ENCODE measurements around the gene GPATCH4. TPM values are rescaled to one million over a fixed set of nuclear protein-coding genes. Genes with fewer than 3 reads are reported as not detected.
"Not testable (repeated sequence)": the region's sequence is repeated elsewhere in the genome, so short reads cannot be mapped to it uniquely, and the experiment has no call there.

The GPATCH4 gene
- total and polyA plus RNA-seq, 2 donors = 11.6 to 12.0 TPM

GRCh38 chr1:156607344-156607743 is 6.1 kb upstream of the GPATCH4 start:
- H3K27me3 ChIP-seq (ENCODE audit: control insufficient read depth in 2 of 2, insufficient read depth in 1 of 2, low read length in 1 of 2) = peaks cover 0 to 16% of the 10 kb centered on the region in 2 donors
- not testable (repeated sequence) for H3K36me3 ChIP-seq (ENCODE audit: control insufficient read depth in 2 of 2, insufficient read depth in 2 of 2, low read length in 1 of 2); H3K4me3 ChIP-seq (ENCODE audit: low read length in 2 of 2); DNase-seq (ENCODE audit: low read depth in 6 of 9, low spot score in 9 of 9); H3K4me1 ChIP-seq (ENCODE audit: control insufficient read depth in 2 of 2, insufficient read depth in 2 of 2, low read length in 2 of 2); H3K27ac ChIP-seq (ENCODE audit: low read depth in 1 of 2, low read length in 1 of 2); H3K9me3 ChIP-seq (ENCODE audit: control insufficient read depth in 2 of 2, insufficient read depth in 1 of 2, low read length in 1 of 2)
- 95% methylated on average over 4 of the region's 4 CpGs for WGBS

GRCh38 chr1:156602557-156602993 is 1.3 kb upstream of the GPATCH4 start:
- peak in 1 of 9 donors; percentile 56 for DNase-seq (ENCODE audit: low read depth in 6 of 9, low spot score in 9 of 9)
- Histone ChIP-seq H3K27ac (ENCODE audit: low read depth in 1 of 2, low read length in 1 of 2) (no peak overlapping the region), H3K9me3 (ENCODE audit: control insufficient read depth in 2 of 2, insufficient read depth in 1 of 2, low read length in 1 of 2) (no peaks in the 10 kb centered on the region), H3K36me3 (ENCODE audit: control insufficient read depth in 2 of 2, insufficient read depth in 2 of 2, low read length in 1 of 2) (peaks cover 6 to 14% of the 10 kb centered on the region in 2 donors), H3K4me1 (ENCODE audit: control insufficient read depth in 2 of 2, insufficient read depth in 2 of 2, low read length in 2 of 2) (peaks cover 7 to 26% of the 10 kb centered on the region in 2 donors), H3K27me3 (ENCODE audit: control insufficient read depth in 2 of 2, insufficient read depth in 1 of 2, low read length in 1 of 2) (no peaks in the 10 kb centered on the region), H3K4me3 (ENCODE audit: low read length in 2 of 2) (no peak overlapping the region)
- WGBS = 54% methylated on average over 10 of the region's 10 CpGs

GRCh38 chr1:156601892-156602291 is 613 bp upstream of the GPATCH4 start:
- Histone ChIP-seq H3K27ac (ENCODE audit: low read depth in 1 of 2, low read length in 1 of 2) (peak overlapping the region in 1 of 2 donors; percentile 59), H3K36me3 (ENCODE audit: control insufficient read depth in 2 of 2, insufficient read depth in 2 of 2, low read length in 1 of 2) (peaks cover 13 to 21% of the 10 kb centered on the region in 2 donors), H3K9me3 (ENCODE audit: control insufficient read depth in 2 of 2, insufficient read depth in 1 of 2, low read length in 1 of 2) (no peaks in the 10 kb centered on the region), H3K27me3 (ENCODE audit: control insufficient read depth in 2 of 2, insufficient read depth in 1 of 2, low read length in 1 of 2) (no peaks in the 10 kb centered on the region), H3K4me1 (ENCODE audit: control insufficient read depth in 2 of 2, insufficient read depth in 2 of 2, low read length in 2 of 2) (peaks cover 7 to 26% of the 10 kb centered on the region in 2 donors), H3K4me3 (ENCODE audit: low read length in 2 of 2) (peak overlapping the region; percentile 86 to 92)
- WGBS = 82% methylated on average over 12 of the region's 12 CpGs
- DNase-seq (ENCODE audit: low read depth in 6 of 9, low spot score in 9 of 9) = no peak

- DNase-seq (ENCODE audit: low read depth in 6 of 9, low spot score in 9 of 9) = no peak
- no peaks in the 10 kb centered on the region for H3K9me3 ChIP-seq (ENCODE audit: control insufficient read depth in 2 of 2, insufficient read depth in 1 of 2, low read length in 1 of 2)
These were observed 552 bp downstream of the GPATCH4 start for GRCh38 chr1:156600733-156601121.

GRCh38 chr1:156599811-156600210 is 1.5 kb downstream of the GPATCH4 start:
- no peak overlapping the region for H3K4me3 ChIP-seq (ENCODE audit: low read length in 2 of 2)

More at GRCh38 chr1:156600733-156601121, 552 bp downstream of the GPATCH4 start:
- no peaks in the 10 kb centered on the region for H3K27me3 ChIP-seq (ENCODE audit: control insufficient read depth in 2 of 2, insufficient read depth in 1 of 2, low read length in 1 of 2)
- peak overlapping the region; percentile 86 to 92 for H3K4me3 ChIP-seq (ENCODE audit: low read length in 2 of 2)
- H3K27ac ChIP-seq (ENCODE audit: low read depth in 1 of 2, low read length in 1 of 2) = peak overlapping the region in 1 of 2 donors; percentile 30
- H3K4me1 ChIP-seq (ENCODE audit: control insufficient read depth in 2 of 2, insufficient read depth in 2 of 2, low read length in 2 of 2) = peaks cover 7 to 26% of the 10 kb centered on the region in 2 donors
- WGBS = 5% methylated on average over 13 of the region's 13 CpGs
- peaks cover 15 to 33% of the 10 kb centered on the region in 2 donors for H3K36me3 ChIP-seq (ENCODE audit: control insufficient read depth in 2 of 2, insufficient read depth in 2 of 2, low read length in 1 of 2)

GRCh38 chr1:156598731-156599432 is 2.4 kb downstream of the GPATCH4 start:
- Histone ChIP-seq H3K27me3 (ENCODE audit: control insufficient read depth in 2 of 2, insufficient read depth in 1 of 2, low read length in 1 of 2) (no peaks in the 10 kb centered on the region), H3K36me3 (ENCODE audit: control insufficient read depth in 2 of 2, insufficient read depth in 2 of 2, low read length in 1 of 2) (peaks cover 22 to 50% of the 10 kb centered on the region in 2 donors), H3K27ac (ENCODE audit: low read depth in 1 of 2, low read length in 1 of 2) (no peak overlapping the region), H3K4me1 (ENCODE audit: control insufficient read depth in 2 of 2, insufficient read depth in 2 of 2, low read length in 2 of 2) (peaks cover 7 to 26% of the 10 kb centered on the region in 2 donors), H3K4me3 (ENCODE audit: low read length in 2 of 2) (no peak overlapping the region), H3K9me3 (ENCODE audit: control insufficient read depth in 2 of 2, insufficient read depth in 1 of 2, low read length in 1 of 2) (no peaks in the 10 kb centered on the region)
- no peak for DNase-seq (ENCODE audit: low read depth in 6 of 9, low spot score in 9 of 9)
- WGBS = 99% methylated on average over 4 of the region's 4 CpGs

More at GRCh38 chr1:156599811-156600210, 1.5 kb downstream of the GPATCH4 start:
- H3K27ac ChIP-seq (ENCODE audit: low read depth in 1 of 2, low read length in 1 of 2) = no peak overlapping the region
- 65% methylated on average over 3 of the region's 3 CpGs for WGBS
- peaks cover 16 to 41% of the 10 kb centered on the region in 2 donors for H3K36me3 ChIP-seq (ENCODE audit: control insufficient read depth in 2 of 2, insufficient read depth in 2 of 2, low read length in 1 of 2)
- DNase-seq (ENCODE audit: low read depth in 6 of 9, low spot score in 9 of 9) = no peak
- no peaks in the 10 kb centered on the region for H3K27me3 ChIP-seq (ENCODE audit: control insufficient read depth in 2 of 2, insufficient read depth in 1 of 2, low read length in 1 of 2)
- H3K9me3 ChIP-seq (ENCODE audit: control insufficient read depth in 2 of 2, insufficient read depth in 1 of 2, low read length in 1 of 2) = no peaks in the 10 kb centered on the region
- H3K4me1 ChIP-seq (ENCODE audit: control insufficient read depth in 2 of 2, insufficient read depth in 2 of 2, low read length in 2 of 2) = peaks cover 7 to 26% of the 10 kb centered on the region in 2 donors

- H3K9me3 ChIP-seq (ENCODE audit: control insufficient read depth in 2 of 2, insufficient read depth in 1 of 2, low read length in 1 of 2) = no peaks in the 10 kb centered on the region
- peaks cover 22 to 58% of the 10 kb centered on the region in 2 donors for H3K36me3 ChIP-seq (ENCODE audit: control insufficient read depth in 2 of 2, insufficient read depth in 2 of 2, low read length in 1 of 2)
- H3K4me1 ChIP-seq (ENCODE audit: control insufficient read depth in 2 of 2, insufficient read depth in 2 of 2, low read length in 2 of 2) = peaks cover 7 to 32% of the 10 kb centered on the region in 2 donors
- no peaks in the 10 kb centered on the region for H3K27me3 ChIP-seq (ENCODE audit: control insufficient read depth in 2 of 2, insufficient read depth in 1 of 2, low read length in 1 of 2)
- H3K4me3 ChIP-seq (ENCODE audit: low read length in 2 of 2) = no peak overlapping the region
- no peak for DNase-seq (ENCODE audit: low read depth in 6 of 9, low spot score in 9 of 9)
- no peak overlapping the region for H3K27ac ChIP-seq (ENCODE audit: low read depth in 1 of 2, low read length in 1 of 2)
- whole genome bisulfite sequencing = 96% methylated on average over 5 of the region's 5 CpGs
These were observed 3.2 kb downstream of the GPATCH4 start for GRCh38 chr1:156598125-156598524.

GRCh38 chr1:156596426-156596825 is 4.9 kb downstream of the GPATCH4 start:
- H3K27me3 ChIP-seq (ENCODE audit: control insufficient read depth in 2 of 2, insufficient read depth in 1 of 2, low read length in 1 of 2) = no peaks in the 10 kb centered on the region
- H3K27ac ChIP-seq (ENCODE audit: low read depth in 1 of 2, low read length in 1 of 2) = no peak overlapping the region
- no peaks in the 10 kb centered on the region for H3K9me3 ChIP-seq (ENCODE audit: control insufficient read depth in 2 of 2, insufficient read depth in 1 of 2, low read length in 1 of 2)
- WGBS = 95% methylated on average over 3 of the region's 3 CpGs
- no peak overlapping the region for H3K4me3 ChIP-seq (ENCODE audit: low read length in 2 of 2)
- DNase-seq (ENCODE audit: low read depth in 6 of 9, low spot score in 9 of 9) = no peak
- peaks cover 22 to 59% of the 10 kb centered on the region in 2 donors for H3K36me3 ChIP-seq (ENCODE audit: control insufficient read depth in 2 of 2, insufficient read depth in 2 of 2, low read length in 1 of 2)
- peaks cover 10 to 34% of the 10 kb centered on the region in 2 donors for H3K4me1 ChIP-seq (ENCODE audit: control insufficient read depth in 2 of 2, insufficient read depth in 2 of 2, low read length in 2 of 2)

GRCh38 chr1:156595016-156595415 is 6.3 kb downstream of the GPATCH4 start:
- H3K4me3 ChIP-seq (ENCODE audit: low read length in 2 of 2) = no peak overlapping the region
- H3K36me3 ChIP-seq (ENCODE audit: control insufficient read depth in 2 of 2, insufficient read depth in 2 of 2, low read length in 1 of 2) = peaks cover 22 to 59% of the 10 kb centered on the region in 2 donors
- H3K27ac ChIP-seq (ENCODE audit: low read depth in 1 of 2, low read length in 1 of 2) = no peak overlapping the region
- 99% methylated on average over 2 of the region's 2 CpGs for WGBS
- peaks cover 10 to 26% of the 10 kb centered on the region in 2 donors for H3K4me1 ChIP-seq (ENCODE audit: control insufficient read depth in 2 of 2, insufficient read depth in 2 of 2, low read length in 2 of 2)
- no peaks in the 10 kb centered on the region for H3K9me3 ChIP-seq (ENCODE audit: control insufficient read depth in 2 of 2, insufficient read depth in 1 of 2, low read length in 1 of 2)
- H3K27me3 ChIP-seq (ENCODE audit: control insufficient read depth in 2 of 2, insufficient read depth in 1 of 2, low read length in 1 of 2) = no peaks in the 10 kb centered on the region
- no peak for DNase-seq (ENCODE audit: low read depth in 6 of 9, low spot score in 9 of 9)
